HL-60/S4 treated with retinoic acid at 250 ng/mL for 4 days and 3 days (cell line): ENCODE results near the gene KDM8.
"Not testable (repeated sequence)": the region's sequence is repeated elsewhere in the genome, so short reads cannot be mapped to it uniquely, and the experiment has no call there.

Source experiments
- in situ Hi-C: fragments of 300-500 bp; cut with MboI; formaldehyde crosslinking; loops from 2 replicates; pipeline ENCODE4 v1.7.0; 2022; ENCODE audit warnings: low sequenced_read_pairs

The KDM8 gene

DNA sequence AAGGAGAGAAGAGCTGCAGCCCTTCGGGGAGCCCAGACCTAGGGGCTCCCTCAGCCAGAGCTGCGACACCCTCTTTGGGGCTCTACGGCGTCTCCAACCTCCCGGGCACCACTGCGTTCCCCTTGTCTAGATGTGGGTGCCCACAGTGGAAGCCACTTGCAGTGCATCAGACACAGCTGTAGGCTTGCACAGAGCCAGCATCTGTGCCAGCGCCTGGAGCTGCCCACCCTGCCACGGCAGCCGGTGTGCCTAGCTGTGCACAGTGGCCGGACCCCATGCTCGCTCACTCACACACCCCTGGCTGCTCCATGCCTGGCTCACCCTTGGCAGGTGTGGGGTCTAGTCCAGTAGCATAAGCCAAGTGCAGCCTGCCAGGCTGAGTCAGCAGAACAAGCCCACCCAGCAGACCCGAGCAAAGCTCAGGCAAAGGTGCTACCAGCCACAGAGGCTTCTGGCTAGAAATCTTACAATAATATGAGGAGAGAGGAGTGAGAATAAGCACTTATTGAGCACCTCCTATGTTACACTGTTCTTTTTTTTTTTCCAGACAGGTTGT, 12.9 kb upstream of the KDM8 start:
- in situ Hi-C loops, result no loop called here

DNA sequence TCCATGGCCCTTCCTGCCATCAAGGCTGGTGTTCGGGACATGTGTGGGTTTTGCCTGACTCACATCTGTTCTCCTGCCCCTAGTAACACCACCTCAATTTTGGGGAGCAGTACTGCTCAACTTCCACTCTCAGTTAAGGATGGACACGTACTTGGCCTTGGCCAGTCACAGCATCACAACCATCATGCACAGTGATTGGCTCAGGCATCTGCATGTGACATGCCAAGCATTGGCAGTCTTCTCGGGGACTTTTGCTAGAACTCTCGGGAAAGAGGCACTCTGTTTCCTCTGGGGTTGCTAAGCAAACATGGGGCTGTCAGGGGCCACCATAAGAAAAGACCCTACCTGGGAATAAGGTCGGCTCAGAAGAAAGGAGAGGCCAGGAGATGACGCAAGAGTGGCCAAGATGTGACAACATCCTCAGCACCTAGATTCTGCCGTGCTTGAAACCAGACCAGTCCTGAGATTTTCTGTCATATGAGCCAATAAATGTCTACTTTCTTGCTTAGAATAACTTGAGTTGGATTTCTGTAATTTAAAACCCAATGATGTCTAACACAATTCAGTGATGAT, 11.9 kb upstream of the KDM8 start:
- in situ Hi-C loops, result no loop called here

DNA sequence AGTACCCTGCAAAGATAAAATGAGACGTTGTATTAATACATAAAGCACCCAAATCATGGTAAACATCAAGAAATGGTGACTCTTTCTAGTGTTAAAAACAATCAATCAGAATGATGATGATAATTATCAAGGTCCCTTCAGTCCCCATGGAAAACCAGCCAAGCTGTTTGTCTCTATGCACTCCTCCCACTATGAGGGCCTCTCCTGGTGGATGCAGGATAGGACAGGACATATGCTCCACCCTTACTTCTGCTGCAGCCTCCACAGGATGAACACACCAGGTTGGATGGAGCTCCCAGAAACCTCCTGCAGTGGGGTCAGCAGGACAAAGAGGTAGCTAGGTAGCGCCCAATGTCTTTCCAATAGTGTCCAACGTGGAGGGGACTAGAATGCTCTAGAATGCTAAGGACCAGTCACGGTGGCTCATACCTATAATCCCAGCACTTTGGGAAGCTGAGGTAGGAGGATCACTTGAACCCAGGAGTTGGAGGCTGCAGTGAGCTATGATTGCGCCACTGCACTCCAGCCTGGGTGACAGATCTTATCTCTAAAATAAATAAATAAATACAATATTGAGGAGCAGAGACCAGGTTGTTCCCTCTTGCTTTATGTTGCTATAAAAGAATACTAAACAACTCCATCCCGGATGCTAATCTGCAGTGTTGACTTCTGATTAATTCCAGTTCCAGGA, 9.9 kb upstream of the KDM8 start:
- in situ Hi-C loops, result no loop called here

DNA sequence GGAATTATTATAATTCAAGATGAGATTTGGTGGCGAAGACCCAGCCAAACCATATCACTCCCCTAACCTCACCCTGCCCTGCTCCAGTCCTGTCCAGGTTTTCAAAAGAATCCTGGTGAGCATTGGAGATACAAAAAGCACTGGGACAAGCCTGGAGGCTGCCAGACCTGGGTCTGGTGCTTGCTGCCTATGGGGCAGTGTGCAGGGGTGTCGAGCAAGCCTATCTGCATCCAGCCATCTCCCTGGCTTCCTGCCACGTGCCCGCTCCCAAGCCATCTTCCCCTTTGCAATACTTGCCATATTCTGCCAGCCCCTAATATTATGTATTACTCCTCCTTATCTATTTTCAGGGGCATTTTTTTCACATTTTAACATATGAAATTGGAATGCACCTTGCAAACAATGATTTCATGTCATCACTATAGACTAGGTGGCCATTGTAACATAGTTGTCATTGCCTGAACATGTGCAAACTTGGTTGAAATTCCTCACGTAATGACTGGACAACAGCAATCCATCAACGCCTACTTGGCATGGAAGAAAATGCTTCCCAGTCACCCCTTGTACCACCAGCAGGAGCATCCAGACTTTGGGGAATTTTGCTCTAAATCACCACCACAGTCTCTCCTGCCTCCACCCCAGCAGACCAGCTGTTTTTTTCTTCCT, 8.1 kb upstream of the KDM8 start:
- in situ Hi-C loops, result no loop called here

DNA sequence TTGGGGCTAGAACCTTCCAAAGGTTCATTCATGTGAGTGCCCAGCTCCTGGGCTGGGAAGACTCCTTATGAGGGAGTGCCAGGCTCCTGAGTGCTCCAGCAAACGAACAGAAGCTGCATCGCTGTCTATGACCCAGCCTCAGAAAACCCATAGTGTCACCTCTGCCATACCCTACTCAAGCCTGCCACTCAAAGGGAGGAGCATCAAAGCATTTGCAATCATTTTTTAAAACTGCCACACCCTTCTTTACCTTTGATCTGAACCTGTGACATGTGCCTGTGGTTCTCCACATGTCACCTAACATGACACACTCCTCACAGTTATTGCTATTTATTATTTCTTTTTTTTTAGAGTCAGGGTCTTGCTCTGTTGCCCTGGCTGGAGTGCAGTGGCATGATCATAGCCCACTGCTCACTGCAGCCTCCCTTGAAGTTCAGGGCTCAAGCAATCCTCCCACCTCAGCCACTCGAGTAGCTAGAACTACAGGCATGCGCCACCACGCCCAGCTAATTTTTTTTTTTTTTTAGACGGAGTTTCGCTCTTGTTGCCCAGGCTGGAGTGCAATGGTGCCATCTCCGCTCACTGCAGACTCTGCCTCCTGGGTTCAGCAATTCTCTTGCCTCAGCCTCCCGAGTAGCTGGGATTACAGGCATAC, 7.3 kb upstream of the KDM8 start:
- in situ Hi-C loops, result no loop called here

- in situ Hi-C loops, result no loop called here
Measured at GRCh38 chr16:27197004-27197403, 6.3 kb upstream of the KDM8 start.

DNA sequence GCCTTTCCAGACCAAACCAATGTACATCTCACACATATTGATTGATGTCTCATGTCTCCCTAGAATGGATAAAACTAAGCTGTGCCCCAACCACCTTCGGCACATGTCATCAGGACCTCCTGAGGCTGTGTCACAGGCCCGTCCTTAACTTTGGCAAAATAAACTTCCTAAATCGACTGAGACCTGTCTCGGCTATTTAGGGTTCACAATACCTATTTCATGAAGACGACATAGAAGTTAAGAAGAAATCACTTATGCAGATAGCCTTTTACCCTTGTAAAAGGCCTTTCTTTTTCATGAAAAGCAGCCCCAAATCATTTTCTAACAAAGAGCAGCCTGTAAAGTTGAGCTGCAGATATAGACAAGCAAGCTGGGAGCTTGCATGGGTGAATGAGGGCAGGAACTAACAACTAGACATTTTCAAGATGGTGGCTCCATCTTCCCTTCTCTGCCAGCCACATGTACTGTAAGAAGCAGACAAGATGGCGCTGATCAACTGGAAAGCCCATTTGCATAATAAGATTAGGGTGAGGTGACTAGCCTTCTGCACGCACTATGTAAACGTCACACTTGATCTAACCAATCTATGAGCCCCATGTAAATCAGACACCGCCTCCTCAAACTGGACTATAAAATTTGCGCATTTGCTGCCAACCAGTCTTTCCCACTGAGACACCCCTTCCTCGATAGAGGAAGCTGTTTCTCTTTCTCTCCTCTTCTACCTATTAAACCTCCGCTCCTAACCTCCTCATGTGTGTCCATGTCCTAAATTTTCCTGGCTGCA, 4.7 kb upstream of the KDM8 start:
- in situ Hi-C loops, result no loop called here

GRCh38 chr16:27199235-27199586, 4.1 kb upstream of the KDM8 start:
- in situ Hi-C loops, result no loop called here

DNA sequence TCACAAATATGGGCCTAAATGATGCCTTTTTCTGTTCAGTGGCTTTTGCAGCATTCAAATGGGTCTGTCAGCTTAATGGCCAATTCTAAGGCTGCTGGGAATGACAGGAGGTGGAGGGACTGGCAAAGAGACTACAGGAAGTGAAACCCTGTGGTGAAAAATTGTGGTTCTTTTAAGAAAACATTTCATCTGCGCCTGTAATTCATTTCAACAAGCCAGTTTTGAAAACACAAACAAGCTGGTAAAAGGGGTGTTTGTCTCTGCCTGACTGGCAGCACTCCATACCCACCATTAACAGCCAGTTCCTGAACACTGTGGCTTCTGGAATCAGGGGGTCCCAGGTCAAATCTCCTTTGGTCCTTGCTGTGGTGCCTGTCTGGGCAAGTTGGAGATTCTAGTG, 3.6 kb upstream of the KDM8 start:
- in situ Hi-C loops, result no loop called here

- in situ Hi-C loops, result not testable (repeated sequence)
Measured at GRCh38 chr16:27200914-27201313, 2.4 kb upstream of the KDM8 start.

GRCh38 chr16:27202923-27203506, 311 bp upstream of the KDM8 start:
- in situ Hi-C loops, result no loop called here

DNA sequence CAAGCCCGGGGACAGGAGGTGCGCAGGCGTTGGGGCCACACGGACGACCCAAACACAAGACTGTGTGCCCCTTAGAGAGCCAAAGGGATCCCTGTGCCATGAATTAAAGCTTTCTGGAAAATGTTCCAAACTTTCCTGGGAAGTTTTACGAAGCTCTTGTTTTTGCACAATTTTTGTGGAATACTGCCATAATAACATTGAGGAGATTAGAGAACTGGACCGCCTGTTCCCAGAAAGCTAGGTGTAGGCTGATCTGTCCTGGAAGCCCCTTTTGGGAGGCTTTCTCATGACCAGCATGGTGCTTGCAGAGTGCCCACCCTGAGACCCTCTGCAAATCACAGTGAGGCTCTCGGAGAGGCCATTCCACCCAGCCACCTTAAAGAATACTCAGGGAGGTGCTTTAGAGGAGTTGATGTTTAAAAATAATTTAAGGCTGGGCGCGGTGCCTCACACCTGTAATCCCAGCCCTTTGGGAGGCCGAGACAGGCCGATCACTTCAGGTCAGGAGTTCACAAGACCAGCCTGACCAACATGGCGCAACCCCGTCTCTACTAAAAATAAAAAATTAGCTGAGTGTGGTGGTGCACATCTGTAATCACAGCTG, 1.1 kb downstream of the KDM8 start:
- in situ Hi-C loops, result no loop called here

- in situ Hi-C loops, result no loop called here
Measured at GRCh38 chr16:27205423-27206065, 2.2 kb downstream of the KDM8 start.

DNA sequence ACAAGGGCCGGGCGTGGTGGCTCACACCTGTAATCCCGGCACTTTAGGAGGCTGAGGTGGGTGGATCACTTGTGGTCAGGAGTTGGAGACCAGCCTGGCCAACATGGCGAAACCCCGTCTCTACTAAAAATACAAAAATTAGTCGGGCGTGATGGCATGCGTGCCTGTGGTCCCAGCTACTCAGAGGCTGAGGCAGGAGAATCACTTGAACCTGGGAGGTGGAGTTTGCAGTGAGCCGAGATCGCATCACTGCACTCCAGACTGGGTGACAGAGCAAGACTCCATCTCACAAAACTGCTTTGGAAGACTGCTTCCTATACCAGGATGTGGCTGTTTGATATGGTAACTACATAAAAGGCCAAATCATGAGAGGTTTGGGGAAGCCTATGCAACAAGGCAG, 3.8 kb downstream of the KDM8 start:
- in situ Hi-C loops, result not testable (repeated sequence)

- in situ Hi-C loops, result no loop called here
Measured at GRCh38 chr16:27208081-27208680, 4.9 kb downstream of the KDM8 start.

DNA sequence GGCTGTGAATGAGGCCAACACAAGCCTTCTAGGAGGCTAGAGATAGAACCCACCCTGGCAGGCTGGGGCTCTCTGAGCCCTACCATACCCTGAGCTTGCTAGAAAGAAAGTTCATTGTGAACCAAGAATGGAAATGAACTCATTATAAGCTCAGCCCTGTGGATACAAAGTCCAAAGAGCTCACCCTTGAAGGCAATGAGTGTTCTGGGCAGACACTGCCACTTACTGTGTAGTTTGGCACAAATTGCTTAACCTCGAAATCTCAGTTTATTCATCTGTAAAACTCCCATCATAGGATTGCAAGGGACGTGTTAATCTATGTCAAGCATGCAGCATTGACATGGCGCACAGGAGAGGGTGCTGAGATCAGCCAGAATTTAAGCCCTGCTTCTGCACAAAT, 5.5 kb downstream of the KDM8 start:
- in situ Hi-C loops, result no loop called here

GRCh38 chr16:27209591-27209990, 6.3 kb downstream of the KDM8 start:
- in situ Hi-C loops, result no loop called here

GRCh38 chr16:27210174-27210573, 6.8 kb downstream of the KDM8 start:
- in situ Hi-C loops, result no loop called here

DNA sequence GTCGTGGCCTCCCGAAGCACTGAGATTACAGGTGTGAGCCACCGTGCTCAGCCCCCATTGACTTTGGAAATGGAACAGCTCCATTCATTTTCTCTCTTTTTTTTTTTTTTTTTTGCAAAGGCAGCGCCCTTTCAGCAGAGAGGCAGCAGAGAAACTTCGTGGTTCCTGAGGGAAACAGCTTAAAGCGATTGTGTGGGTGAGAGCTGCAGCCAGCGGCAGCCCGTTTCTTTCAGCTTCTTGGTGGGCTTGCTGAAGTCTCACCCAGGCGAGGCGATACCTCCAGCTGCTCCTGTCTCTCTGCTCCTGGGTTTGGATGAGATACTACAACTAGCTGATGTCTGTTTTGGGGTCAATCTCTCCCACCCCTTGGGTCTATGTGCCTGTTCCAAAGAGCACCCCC, 7.7 kb downstream of the KDM8 start:
- in situ Hi-C loops, result no loop called here
